ENCODE data around the gene ISG20L2. TPM values are rescaled to one million over a fixed set of nuclear protein-coding genes. Genes with fewer than 3 reads are reported as not detected.

ISG20L2 gene
- total RNA-seq, 1 experiment from 2014 or later = 41.7 TPM

GRCh38 chr1:156744344-156744743 is 15.8 kb upstream of the ISG20L2 start:
- no peak for TF ChIP-seq ATF3 (IDR thresholded peaks at IDR 0.05)
- TF ChIP-seq POLR2AphosphoS5 (IDR thresholded peaks at IDR 0.05; ENCODE audit: low read depth, low read length) = no peak
- TF ChIP-seq EGR1 (IDR thresholded peaks at IDR 0.05; ENCODE audit: low read depth) = no peak
- TF ChIP-seq RAD21 (IDR thresholded peaks at IDR 0.05; ENCODE audit: low read depth) = no peak
- no peak for TF ChIP-seq FOSL1 (IDR thresholded peaks at IDR 0.05; ENCODE audit: low read depth)
- no peak for TF ChIP-seq JUND (IDR thresholded peaks at IDR 0.05)
- TF ChIP-seq REST (IDR thresholded peaks at IDR 0.05; ENCODE audit: low read depth) = no peak
- no peak for TF ChIP-seq SRF (IDR thresholded peaks at IDR 0.05; ENCODE audit: low read depth)
- no peak for TF ChIP-seq SP1 (IDR thresholded peaks at IDR 0.05; ENCODE audit: low read depth)
- TF ChIP-seq CEBPB (IDR thresholded peaks at IDR 0.05; ENCODE audit: low read depth) = no peak
- no peak for TF ChIP-seq CTCF (IDR thresholded peaks at IDR 0.05 in 2 of 3, conservative IDR thresholded peaks at IDR 0.05 in 1 of 3; ENCODE audit: borderline replicate concordance in 1 of 3, insufficient read depth in 1 of 3, low read depth in 2 of 3, low read length in 2 of 3)
- TF ChIP-seq CBX3 (IDR thresholded peaks at IDR 0.05; ENCODE audit: low read depth) = no peak
- TF ChIP-seq MAX (IDR thresholded peaks at IDR 0.05) = no peak
- no peak for TF ChIP-seq ZNF274 (IDR thresholded peaks at IDR 0.05; ENCODE audit: low read depth, low read length)
- TF ChIP-seq ZBTB33 (IDR thresholded peaks at IDR 0.05; ENCODE audit: extremely low read depth, insufficient replicate concordance, low read length) = no peak
- no peak for TF ChIP-seq EZH2 (IDR thresholded peaks at IDR 0.05)
- TF ChIP-seq ELF1 (IDR thresholded peaks at IDR 0.05; ENCODE audit: borderline replicate concordance, low read depth) = no peak
- H3K27me3 ChIP-seq (ENCODE audit: insufficient read depth, low read length) = no peaks in the 10 kb centered on the region
- H3K4me2 ChIP-seq (ENCODE audit: low read length) = no peak overlapping the region
- H3K9me2 ChIP-seq (ENCODE audit: insufficient read depth) = no peaks in the 10 kb centered on the region
- H3K4me3 ChIP-seq (replicated peaks in 1 of 2; ENCODE audit: low read depth in 1 of 2, low read length in 2 of 2) = no peak overlapping the region
- peaks cover 77% of the 10 kb centered on the region for H3K79me2 ChIP-seq (ENCODE audit: insufficient read depth, low read length)
- intact Hi-C loops (cut with micrococcal nuclease) = loop anchor here (10.0 kb wide), 1 partner anchor 240 kb away; the partner anchor contains the start of gene MEF2D
- ATAC-seq (no peak), DNase-seq (ENCODE audit: low read depth, low spot score) (no peak)
- H3K27ac ChIP-seq (ENCODE audit: low read depth, low read length) = no peak overlapping the region; the same call in 1 of the 2 replicates
- H4K20me1 ChIP-seq (ENCODE audit: insufficient read depth) = no peaks in the 10 kb centered on the region
- BruUV-seq (replicated peaks) = no TSS peak
- no peaks in the 10 kb centered on the region for H3K9me3 ChIP-seq (ENCODE audit: control insufficient read depth in 1 of 2, insufficient read depth in 1 of 2, low read depth in 1 of 2, low read length in 2 of 2)
- ChIA-PET RAD21 (ENCODE audit: low non-redundant PET in 1 of 2, low total read pairs in 2 of 2, uncharacterized antibody in 2 of 2, unreplicated experiment in 2 of 2) (no interaction called here), POLR2A (interaction anchor here (0.7 kb wide), 1 partner anchor 16 kb away, joined by 7 read pairs; the partner anchor contains the start of gene ISG20L2), CTCF (interaction anchor here (0.7 kb wide), 1 partner anchor 146 kb away, joined by 3 read pairs; no protein-coding TSS in a partner anchor)
- peaks cover 34 to 62% of the 10 kb centered on the region in 2 experiments for H3K4me1 ChIP-seq (ENCODE audit: control insufficient read depth in 1 of 2, insufficient read depth in 2 of 2, low read length in 2 of 2)
- H2AFZ ChIP-seq (ENCODE audit: low read depth, low read length, poor library complexity, severe bottlenecking) = no peak overlapping the region
- peaks cover 16 to 21% of the 10 kb centered on the region in 2 experiments; a peak in 2 of 4 replicates for H3K36me3 ChIP-seq (ENCODE audit: control insufficient read depth in 1 of 2, insufficient read depth in 2 of 2, low read length in 2 of 2)
- H3K9ac ChIP-seq (ENCODE audit: low read length) = no peak overlapping the region

Data from HCT116 (cell line).